Brain microvascular endothelial cell (primary cell): ENCODE results near the gene ELF1.

ENCODE experiments used
- DNase-seq: peaks from one replicate; pipeline ENCODE4 v3.0.0-alpha.2; 2020
- H3K27ac ChIP-seq: fragments of 250-450 bp; sonication (Bioruptor Pico); 2 replicates; pipeline ENCODE4 v1.5.1; 2020; ENCODE audit warnings: mild to moderate bottlenecking, moderate library complexity
- H3K27me3 ChIP-seq: fragments of 250-450 bp; sonication (Bioruptor Pico); replicated peaks from 2 replicates; pipeline ENCODE4 v1.5.1; 2020; ENCODE audit warnings: mild to moderate bottlenecking
- H3K36me3 ChIP-seq: fragments of 250-450 bp; sonication (Bioruptor Pico); replicated peaks from 2 replicates; pipeline ENCODE4 v1.5.1; 2020; ENCODE audit warnings: mild to moderate bottlenecking
- H3K4me3 ChIP-seq: 2 replicates; pipeline ENCODE4 v1.5.1; 2011; ENCODE audit warnings: low read depth, mild to moderate bottlenecking, control low read depth, low read length, moderate library complexity
- CTCF ChIP-seq: IDR thresholded peaks from 2 replicates; pipeline ENCODE4 v1.5.1; 2011; ENCODE audit warnings: low read depth, mild to moderate bottlenecking, moderate library complexity, low read length, control low read depth, inconsistent platforms; ENCODE audit errors: missing control alignments
- in situ Hi-C: cut with HindIII; loops from 2 replicates; pipeline ENCODE4 v1.10.0; 2017; ENCODE audit warnings: low sequenced_read_pairs, low pct_ligation_motif_present

ELF1 gene

GRCh38 chr13:41019011-41019487, at the start of gene ELF1:
Gene ELF1, minus strand, starts transcription at chr13:41019316. Its CDS starts 37,262 bp downstream, at chr13:40982054.
- Histone ChIP-seq H3K27me3 (no peaks in the 10 kb centered on the region), H3K36me3 (no peaks in the 10 kb centered on the region), H3K27ac (peak within 1 kb of the TSS; percentile 57), H3K4me3 (peak within 1 kb of the TSS; percentile 13)
- no peak for TF ChIP-seq CTCF
- in situ Hi-C loops: no loop called here
- DNase-seq: peak; percentile 48

GRCh38 chr13:41065078-41065477, 46.0 kb upstream of the ELF1 start:
- TF ChIP-seq CTCF: no peak
- Histone ChIP-seq H3K36me3 (peaks cover 27% of the 10 kb centered on the region), H3K27ac (peak overlapping the region; percentile 62), H3K4me3 (no peak overlapping the region), H3K27me3 (no peaks in the 10 kb centered on the region)
- in situ Hi-C loops: no loop called here
- no peak for DNase-seq

GRCh38 chr13:41064493-41064892, 45.4 kb upstream of the ELF1 start:
- Histone ChIP-seq H3K27me3 (no peaks in the 10 kb centered on the region), H3K4me3 (no peak overlapping the region), H3K27ac (peak overlapping the region; percentile 62), H3K36me3 (peaks cover 27% of the 10 kb centered on the region)
- in situ Hi-C loops: no loop called here
- DNase-seq: no peak
- TF ChIP-seq CTCF: no peak

- H3K36me3 ChIP-seq: peaks cover 14% of the 10 kb centered on the region
- no peaks in the 10 kb centered on the region for H3K27me3 ChIP-seq
- in situ Hi-C loops: no loop called here
- DNase-seq: peak; percentile 50
- no peak for TF ChIP-seq CTCF
- peak overlapping the region; percentile 91 for H3K27ac ChIP-seq
- H3K4me3 ChIP-seq: peak overlapping the region; percentile 88
Observed at GRCh38 chr13:41061914-41062837, 43.1 kb upstream of the ELF1 start.

- Histone ChIP-seq H3K36me3 (peaks cover 5% of the 10 kb centered on the region), H3K27me3 (no peaks in the 10 kb centered on the region), H3K27ac (peak within 1 kb of the TSS; percentile 91), H3K4me3 (peak within 1 kb of the TSS; percentile 88)
- in situ Hi-C loops: no loop called here
- peak; percentile 28 for TF ChIP-seq CTCF
- peak; percentile 93 for DNase-seq
Observed at GRCh38 chr13:41061075-41061913, 42.2 kb upstream of the ELF1 start, which contains the start of gene WBP4. Gene WBP4, plus strand, starts transcription at chr13:41061509. Its CDS starts 165 bp downstream, at chr13:41061674.
